Stimulated activated CD8-positive, alpha-beta memory T cell treated with anti-CD3 and anti-CD28 coated beads, Interleukin-7, amount 100 ng/mL, for 24 hours (primary cell): Measurements from ENCODE around the gene CPNE2.

ENCODE experiments used
- DNase-seq: peaks from one replicate; pipeline ENCODE4 v3.0.0-alpha.2; 2020; ENCODE audit warnings: low read depth

The CPNE2 gene

DNA sequence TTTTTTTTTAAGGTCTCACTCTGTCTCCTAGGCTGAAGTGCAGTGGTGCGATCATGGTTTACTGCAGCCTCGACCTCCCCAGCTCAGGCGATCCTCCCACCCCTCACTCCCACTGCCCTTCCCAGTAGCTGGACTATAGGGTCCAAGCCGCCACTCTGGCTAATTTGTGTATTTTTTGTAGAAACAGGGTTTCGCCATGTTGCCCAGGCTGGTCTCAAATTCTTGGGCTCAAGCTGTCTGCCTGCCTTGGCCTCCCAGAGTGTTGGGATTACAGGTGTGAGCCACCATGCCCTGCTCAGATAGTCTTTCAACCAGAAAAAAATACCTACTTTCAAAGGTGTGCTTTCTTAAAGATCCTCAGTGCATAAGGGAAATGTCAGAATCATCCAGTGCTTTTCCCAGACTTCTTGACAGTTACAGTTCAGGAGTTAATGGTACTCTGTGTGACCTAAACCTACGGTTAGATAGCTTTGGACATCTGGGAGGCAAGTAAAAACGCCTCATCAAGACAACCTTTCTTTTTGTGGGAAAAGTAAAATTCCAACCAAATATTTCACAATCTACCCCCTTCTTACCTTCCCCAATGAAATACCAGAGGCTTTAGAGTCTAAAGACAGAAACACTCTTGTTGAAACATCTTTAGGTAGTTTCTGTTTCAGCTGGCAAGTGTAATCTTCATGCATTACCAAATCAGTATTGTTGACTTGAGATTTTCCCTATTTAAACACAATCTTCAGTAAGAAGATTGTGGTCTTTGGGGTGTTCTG is 100.5 kb downstream of the CPNE2 start:
- no peak for DNase-seq

DNA sequence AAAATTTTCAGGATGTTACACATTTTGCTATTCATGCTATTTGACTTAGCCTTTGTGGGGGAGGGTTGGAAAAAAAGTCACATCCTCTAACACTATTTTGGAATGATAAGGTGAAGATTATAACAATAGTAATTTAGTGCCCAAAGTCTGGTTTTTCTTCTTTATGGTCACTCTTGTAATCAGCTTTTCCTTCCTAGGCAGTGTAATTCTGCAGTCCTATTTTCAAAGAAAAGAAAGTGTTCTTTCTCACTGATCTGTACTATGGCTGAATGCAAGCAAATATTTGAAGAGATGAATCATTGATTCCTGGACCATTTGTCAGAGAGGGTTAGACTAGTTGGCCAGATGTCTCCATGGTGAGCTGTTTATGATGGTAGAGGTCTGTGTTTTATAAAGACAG is 102.1 kb downstream of the CPNE2 start:
- no peak for DNase-seq

DNA sequence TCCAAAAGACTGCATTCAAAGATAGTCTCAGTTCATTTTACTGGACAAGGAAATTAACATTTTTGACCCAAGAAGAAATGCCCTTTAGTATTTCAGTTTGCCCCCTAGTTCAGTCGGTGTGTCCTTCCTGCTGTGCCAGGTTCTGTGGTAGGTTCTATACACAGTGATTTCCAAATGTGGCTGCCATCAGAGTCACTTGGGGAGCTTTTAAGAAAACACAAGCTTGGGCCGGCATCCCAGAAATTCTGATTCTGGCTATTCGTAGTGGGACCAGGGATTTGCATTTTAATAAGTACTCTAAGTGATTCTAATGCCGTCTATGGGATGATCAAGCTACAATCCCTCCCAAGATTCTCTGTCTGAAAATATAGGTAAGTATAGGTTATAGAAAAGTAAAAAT is 103.9 kb downstream of the CPNE2 start:
- no peak for DNase-seq

- no peak for DNase-seq
Measured at GRCh38 chr16:57196753-57197152, 104.4 kb downstream of the CPNE2 start.
